H1 (cell line): ENCODE results near the gene TLCD3A. TPM values are rescaled to one million over a fixed set of nuclear protein-coding genes. Genes with fewer than 3 reads are reported as not detected.

Experiments
- CTCF ChIA-PET: fragments of 300-600 bp; sonication (Branson Sonifier 250); formaldehyde crosslinking; loops from one replicate; lab custom pipeline; 2021; ENCODE audit not compliant: partially characterized antibody; lab: Charles Lee
- POLR2A ChIA-PET: fragments of 300-600 bp; sonication (Branson Sonifier 250); formaldehyde crosslinking; loops from one replicate; lab custom pipeline; 2021; ENCODE audit warnings: inconsistent platforms; ENCODE audit not compliant: partially characterized antibody; lab: Charles Lee
- DNase-seq, 2 experiments: peaks; one replicate each; pipeline versions ENCODE4 v3.0.0 to v3.0.0-alpha.2; 2010 to 2022; ENCODE audit warnings: low spot score in 2 of 2, low read depth in 1 of 2, mixed read lengths in 1 of 2
- FAIRE-seq: peaks from 2 replicates; lab custom pipeline; 2011; peaks lifted over from hg19 to GRCh38; lab: Jason Lieb, UNC
- H2AFZ ChIP-seq: 2 replicates; pipeline ENCODE4 v1.8.1; 2012; ENCODE audit warnings: low read length, inconsistent platforms
- H2AK5ac ChIP-seq: 2 replicates; pipeline ENCODE4 v1.6.1; 2013; ENCODE audit warnings: low read depth, low read length
- H2BK120ac ChIP-seq: replicated peaks from 2 replicates; pipeline ENCODE3; 2013; ENCODE audit warnings: low read depth, low read length, inconsistent platforms
- H2BK12ac ChIP-seq: 2 replicates; pipeline ENCODE4 v1.6.1; 2013; ENCODE audit warnings: low read depth, low read length
- H2BK15ac ChIP-seq: 2 replicates; pipeline ENCODE4 v1.6.1; 2013; ENCODE audit warnings: low read length
- H2BK20ac ChIP-seq: 2 replicates; pipeline ENCODE4 v1.6.1; 2013; ENCODE audit warnings: low read length
- H2BK5ac ChIP-seq: 2 replicates; pipeline ENCODE4 v1.6.1; 2013; ENCODE audit warnings: low read depth, low read length
- H3K14ac ChIP-seq: 2 replicates; pipeline ENCODE4 v1.6.1; 2013; ENCODE audit warnings: inconsistent platforms; ENCODE audit not compliant: insufficient read length
- H3K18ac ChIP-seq: 2 replicates; pipeline ENCODE4 v1.6.1; 2013; ENCODE audit warnings: low read length; ENCODE audit errors: extremely low read depth
- H3K23ac ChIP-seq: 2 replicates; pipeline ENCODE4 v1.6.1; 2013; ENCODE audit warnings: inconsistent platforms; ENCODE audit not compliant: insufficient read length
- H3K23me2 ChIP-seq: 2 replicates; pipeline ENCODE4 v1.6.1; 2013; ENCODE audit warnings: low read depth, low read length
- H3K27ac ChIP-seq: 2 replicates; pipeline ENCODE4 v1.6.1; 2011; ENCODE audit warnings: low read depth, low read length, inconsistent platforms
- H3K27me3 ChIP-seq, 4 experiments: replicated peaks in 1 of 4; 1 replicate in 1 of 4; 2 replicates in 3 of 4; pipeline versions ENCODE4 v1.6.1 to v1.8.1; 2011 to 2013; ENCODE audit warnings: low read length in 3 of 4, mild to moderate bottlenecking in 3 of 4, inconsistent platforms in 2 of 4, mixed read lengths in 2 of 4, moderate library complexity in 1 of 4; ENCODE audit not compliant: control insufficient read depth in 3 of 4, insufficient read depth in 3 of 4; ENCODE audit errors: extremely low read depth in 1 of 4
- H3K36me3 ChIP-seq, 4 experiments: 2 replicates each; pipeline versions ENCODE4 v1.6.1 to v1.8.1; 2011 to 2013; ENCODE audit warnings: mild to moderate bottlenecking in 4 of 4, low read length in 3 of 4, moderate library complexity in 2 of 4, control low read depth in 1 of 4, inconsistent platforms in 1 of 4; ENCODE audit not compliant: insufficient read depth in 4 of 4, control insufficient read depth in 2 of 4
- H3K4ac ChIP-seq: replicated peaks from 2 replicates; pipeline ENCODE3; 2013; ENCODE audit warnings: low read length, low read depth, mixed read lengths, inconsistent platforms; ENCODE audit not compliant: insufficient read length
- H3K4me1 ChIP-seq, 4 experiments: replicated peaks in 1 of 4; 1 replicate in 1 of 4; 2 replicates in 3 of 4; pipeline versions ENCODE4 v1.6.1 to v1.8.1; 2011 to 2013; ENCODE audit warnings: low read length in 3 of 4, inconsistent platforms in 2 of 4, mixed read lengths in 1 of 4; ENCODE audit not compliant: insufficient read depth in 4 of 4, control insufficient read depth in 3 of 4
- H3K4me2 ChIP-seq, 2 experiments: 2 replicates each; pipeline versions ENCODE4 v1.6.1 to v1.8.1; 2011 to 2013; ENCODE audit warnings: low read depth in 2 of 2, low read length in 2 of 2, control low read depth in 1 of 2, inconsistent platforms in 1 of 2, mild to moderate bottlenecking in 1 of 2; ENCODE audit not compliant: insufficient read depth in 1 of 2
- H3K4me3 ChIP-seq, 4 experiments: fragments of 200-600, 300-600 bp in 1 of 4; sonication (generic), shearing (Covaris generic), sonication (Bioruptor Twin) in 1 of 4; 2 replicates each; pipeline versions ENCODE4 v1.5.1 to v1.8.1; 2011 to 2016; ENCODE audit warnings: low read length in 4 of 4, low read depth in 3 of 4, control low read depth in 2 of 4, inconsistent platforms in 2 of 4, mild to moderate bottlenecking in 2 of 4, mixed read lengths in 1 of 4, moderate library complexity in 1 of 4; ENCODE audit not compliant: insufficient read depth in 2 of 4; ENCODE audit errors: extremely low read depth in 1 of 4
- H3K56ac ChIP-seq: replicated peaks from 2 replicates; pipeline ENCODE3; 2013; ENCODE audit warnings: low read depth, mild to moderate bottlenecking, mixed read lengths, low read length, inconsistent platforms; ENCODE audit not compliant: insufficient read length
- H3K79me1 ChIP-seq: 2 replicates; pipeline ENCODE4 v1.6.1; 2013; ENCODE audit warnings: low read depth, low read length, control low read depth
- H3K79me2 ChIP-seq, 2 experiments: 2 replicates each; pipeline versions ENCODE4 v1.6.1 to v1.8.1; 2012 to 2013; ENCODE audit warnings: low read length in 2 of 2, mild to moderate bottlenecking in 2 of 2, inconsistent platforms in 1 of 2; ENCODE audit not compliant: insufficient read depth in 2 of 2, control insufficient read depth in 1 of 2
- H3K9ac ChIP-seq, 4 experiments: replicated peaks in 1 of 4; 1 replicate in 1 of 4; 2 replicates in 3 of 4; pipeline versions ENCODE4 v1.6.1 to v1.8.1; 2011 to 2013; ENCODE audit warnings: low read depth in 3 of 4, low read length in 3 of 4, control low read depth in 2 of 4, mild to moderate bottlenecking in 2 of 4, moderate library complexity in 2 of 4, inconsistent platforms in 1 of 4; ENCODE audit errors: extremely low read depth in 1 of 4
- H3K9me3 ChIP-seq, 2 experiments: 2 replicates each; pipeline versions ENCODE4 v1.6.1 to v1.8.1; 2012 to 2013; ENCODE audit warnings: mild to moderate bottlenecking in 2 of 2, moderate library complexity in 2 of 2, control low read depth in 1 of 2, inconsistent platforms in 1 of 2, low read depth in 1 of 2, low read length in 1 of 2, mixed read lengths in 1 of 2; ENCODE audit not compliant: insufficient read depth in 2 of 2
- H4K20me1 ChIP-seq, 2 experiments: replicated peaks in 1 of 2; 2 replicates each; pipeline versions ENCODE3 to v1.8.1; 2011 to 2013; ENCODE audit warnings: inconsistent platforms in 2 of 2, low read length in 2 of 2, mild to moderate bottlenecking in 1 of 2; ENCODE audit not compliant: insufficient read depth in 2 of 2, control insufficient read depth in 1 of 2
- H4K5ac ChIP-seq: 2 replicates; pipeline ENCODE4 v1.6.1; 2013; ENCODE audit warnings: low read length, low read depth, mixed read lengths, inconsistent platforms; ENCODE audit not compliant: insufficient read length
- H4K8ac ChIP-seq: 2 replicates; pipeline ENCODE4 v1.8.0; 2013; ENCODE audit warnings: mild to moderate bottlenecking, moderate library complexity, low read length, inconsistent platforms; ENCODE audit not compliant: insufficient read depth; ENCODE audit errors: extremely low read depth
- H4K91ac ChIP-seq: replicated peaks from 2 replicates; pipeline ENCODE3; 2013; ENCODE audit warnings: low read length, mixed read lengths, inconsistent platforms; ENCODE audit not compliant: insufficient read length
- CBX5 ChIP-seq: fragments of 300-800, 300-1000 bp; sonication (generic); IDR thresholded peaks from 2 replicates; pipeline ENCODE4 v1.7.1; 2016; ENCODE audit warnings: antibody characterized with exemption, low read length, low read depth
- CTBP2 ChIP-seq: IDR thresholded peaks from 2 replicates; pipeline ENCODE4 v1.7.0; 2011; ENCODE audit warnings: borderline replicate concordance, mild to moderate bottlenecking, moderate library complexity, mixed read lengths, low read length; ENCODE audit not compliant: insufficient read depth, insufficient read length
- EZH2 ChIP-seq: fragments of 200-600 bp; sonication (generic); IDR thresholded peaks from 2 replicates; pipeline ENCODE4 v1.7.1; 2012; ENCODE audit warnings: low read depth, mild to moderate bottlenecking, moderate library complexity, low read length, inconsistent platforms; ENCODE audit not compliant: severe bottlenecking
- FOSL1 ChIP-seq: IDR thresholded peaks from 2 replicates; pipeline ENCODE4 v1.6.1; 2011; ENCODE audit warnings: mild to moderate bottlenecking, low read depth, low read length, moderate library complexity; ENCODE audit not compliant: insufficient read depth
- GTF2F1 ChIP-seq: IDR thresholded peaks from 2 replicates; pipeline ENCODE4 v1.6.1; 2012; ENCODE audit warnings: low read depth, low read length, improper control_type of control experiment, borderline replicate concordance
- HDAC2 ChIP-seq, 2 experiments: fragments of 300-600 bp in 1 of 2; sonication (generic) in 1 of 2; IDR thresholded peaks; 2 replicates each; pipeline ENCODE4 v1.6.1; 2011 to 2012; ENCODE audit warnings: low read depth in 2 of 2, low read length in 2 of 2, mild to moderate bottlenecking in 2 of 2, moderate library complexity in 2 of 2, borderline replicate concordance in 1 of 2, inconsistent platforms in 1 of 2
- HDAC6 ChIP-seq: IDR thresholded peaks from one replicate; pipeline ENCODE4 v1.7.1; 2012; ENCODE audit warnings: low read depth, mild to moderate bottlenecking, inconsistent platforms, low read length, moderate library complexity
- JUN ChIP-seq: IDR thresholded peaks from 2 replicates; pipeline ENCODE4 v1.6.1; 2011; ENCODE audit warnings: low read depth, mild to moderate bottlenecking, improper control_type of control experiment, low read length
- KDM1A ChIP-seq: fragments of 200-600, 300-600 bp; sonication (generic); IDR thresholded peaks from 2 replicates; pipeline ENCODE4 v1.7.1; 2016; ENCODE audit warnings: mild to moderate bottlenecking, low read length, borderline replicate concordance
- MAX ChIP-seq: IDR thresholded peaks from 2 replicates; pipeline ENCODE4 v1.6.1; 2012; ENCODE audit warnings: inconsistent platforms
- SIRT6 ChIP-seq: IDR thresholded peaks from one replicate; pipeline ENCODE4 v1.7.1; 2012; ENCODE audit warnings: low read length, inconsistent platforms
- SP4 ChIP-seq: IDR thresholded peaks from 2 replicates; pipeline ENCODE4 v1.6.1; 2012; ENCODE audit warnings: low read length, inconsistent platforms
- TAF1 ChIP-seq: IDR thresholded peaks from 2 replicates; pipeline ENCODE4 v1.6.1; 2011; ENCODE audit warnings: mild to moderate bottlenecking, low read depth, low read length
- ZNF274 ChIP-seq: IDR thresholded peaks from 2 replicates; pipeline ENCODE4 v1.7.0; 2012; ENCODE audit warnings: low read length, borderline replicate concordance; ENCODE audit errors: extremely low read depth
- WGBS, 2 experiments: shearing (Covaris generic) in 1 of 2; methylation state at CpG; one replicate each; pipeline versions ENCODE4 v1.1.6 to v1.1.7; 2013 to 2015; ENCODE audit warnings: low lambda C conversion rate in 2 of 2, mixed read lengths in 2 of 2, inconsistent platforms in 1 of 2, low coverage in 1 of 2, missing lambda C conversion rate in 1 of 2; ENCODE audit not compliant: insufficient replicate concordance in 2 of 2, insufficient coverage in 1 of 2, insufficient read length in 1 of 2; ENCODE audit errors: extremely low coverage in 1 of 2, missing lambda C conversion rate in 1 of 2; 5-methylcytosine and 5-hydroxymethylcytosine counted together
- polyA plus RNA-seq, 7 experiments: library from polyadenylated mRNA; depleted of rRNA in 3 of 7; stranded (reverse) in 5 of 7; unstranded in 2 of 7; fragments of >200 nt in 5 of 7; fragments of 200-250 nt in 2 of 7; gene quantifications; 1 replicate in 5 of 7; 2 replicates in 1 of 7; 4 replicates in 1 of 7; pipeline versions ENCODE4 v1.2.1 to v1.2.3, GENCODE V29; 2011 to 2013; ENCODE audit warnings: missing spikeins in 2 of 7, mixed read lengths in 2 of 7
- total RNA-seq: library from RNA; stranded (reverse); fragmentation: NEBNext Ultra II Directional; extraction: Animal tissue kit (Norgen Biotek cat#: 25700); gene quantifications from 2 replicates; pipeline ENCODE4 v1.2.1, GENCODE V29; 2021

TLCD3A gene
- total and polyA plus RNA-seq, 2 of the 8 experiments (the other 6 are each of a cell fraction or from before 2014, with no cell fraction given), result 26.1 to 48.8 TPM

- H3K23me2 ChIP-seq, result no peaks in the 10 kb centered on the region
- no peak overlapping the region for H2BK20ac ChIP-seq
- H3K9me3 ChIP-seq, result no peaks in the 10 kb centered on the region
- no peak overlapping the region for H3K4ac ChIP-seq
- no peak for TF ChIP-seq FOSL1
- TF ChIP-seq HDAC6, result no peak
- no peak for TF ChIP-seq KDM1A
- no peak for TF ChIP-seq GTF2F1
- no peak for TF ChIP-seq SIRT6
- no peak for TF ChIP-seq ZNF274
- no peak for TF ChIP-seq CTBP2
- TF ChIP-seq SP4, result no peak
- no peak for TF ChIP-seq HDAC2 (IDR thresholded peaks at IDR 0.05; ENCODE audit: borderline replicate concordance in 1 of 2, low read depth in 2 of 2, low read length in 2 of 2)
- TF ChIP-seq TAF1, result no peak
- TF ChIP-seq CBX5, result no peak
- TF ChIP-seq EZH2, result no peak
- TF ChIP-seq MAX, result no peak
- TF ChIP-seq JUN, result no peak
- no peak overlapping the region for H3K18ac ChIP-seq
- no peak overlapping the region for H3K23ac ChIP-seq
- no peak overlapping the region for H2AFZ ChIP-seq
- no peaks in the 10 kb centered on the region; the same call in 1 of the 2 replicates for H3K79me1 ChIP-seq
- no peak overlapping the region for H2BK12ac ChIP-seq
- H3K56ac ChIP-seq, result no peak overlapping the region
- no peaks in the 10 kb centered on the region for H4K20me1 ChIP-seq
- no peak overlapping the region for H3K27ac ChIP-seq
- no peaks in the 10 kb centered on the region for H3K79me2 ChIP-seq
- WGBS, 2 experiments, result 92% methylated on average over 5 of the region's 5 CpGs; no CpG with 5 or more reads in 1 of the 2 experiments
- no peak overlapping the region for H3K4me3 ChIP-seq
- no peak overlapping the region for H2BK15ac ChIP-seq
- no peak overlapping the region for H3K4me2 ChIP-seq
- peaks cover 0 to 2% (median 0%) of the 10 kb centered on the region in 4 experiments; a peak in 1 of 7 replicates for H3K4me1 ChIP-seq
- H4K8ac ChIP-seq, result no peak overlapping the region
- no peak overlapping the region for H2BK120ac ChIP-seq
- ChIA-PET POLR2A (interaction anchor here (1.4 kb wide), 2 partner anchors 23 to 38 kb away, joined by 3 read pairs; no protein-coding TSS in a partner anchor), CTCF (interaction anchor here (1.0 to 1.5 kb wide), 3 partner anchors 9 to 221 kb away, joined by 3 to 4 read pairs (median 3); partner anchors contain the start of gene GLOD4)
- H3K9ac ChIP-seq, result no peak overlapping the region
- FAIRE-seq (no peak), DNase-seq (no peak)
- no peak overlapping the region for H4K5ac ChIP-seq
- no peak overlapping the region for H2AK5ac ChIP-seq
- no peak overlapping the region for H2BK5ac ChIP-seq
- H3K27me3 ChIP-seq, result no peaks in the 10 kb centered on the region
- H3K14ac ChIP-seq, result no peak overlapping the region
- peaks cover 13 to 47% (median 23%) of the 10 kb centered on the region in 4 experiments; a peak in 7 of 8 replicates for H3K36me3 ChIP-seq
- no peak overlapping the region for H4K91ac ChIP-seq
Observed at GRCh38 chr17:759964-760363, 27.6 kb downstream of the TLCD3A start.
